22Rv1 (cell line): ENCODE data around the gene PGAM2.

Source experiments
- ZFX ChIP-seq: fragments of 450-650 bp; IDR thresholded peaks from 2 replicates; pipeline ENCODE4 v1.6.1; 2017; ENCODE audit warnings: antibody characterized with exemption, borderline replicate concordance
- TF ChIP-seq, protein P1 (sequence below): fragments of 450-650 bp; IDR thresholded peaks from 2 replicates; pipeline ENCODE4 v1.5.1; 2017; ENCODE audit warnings: mild to moderate bottlenecking

- TF ChIP-seq, protein P1, sequence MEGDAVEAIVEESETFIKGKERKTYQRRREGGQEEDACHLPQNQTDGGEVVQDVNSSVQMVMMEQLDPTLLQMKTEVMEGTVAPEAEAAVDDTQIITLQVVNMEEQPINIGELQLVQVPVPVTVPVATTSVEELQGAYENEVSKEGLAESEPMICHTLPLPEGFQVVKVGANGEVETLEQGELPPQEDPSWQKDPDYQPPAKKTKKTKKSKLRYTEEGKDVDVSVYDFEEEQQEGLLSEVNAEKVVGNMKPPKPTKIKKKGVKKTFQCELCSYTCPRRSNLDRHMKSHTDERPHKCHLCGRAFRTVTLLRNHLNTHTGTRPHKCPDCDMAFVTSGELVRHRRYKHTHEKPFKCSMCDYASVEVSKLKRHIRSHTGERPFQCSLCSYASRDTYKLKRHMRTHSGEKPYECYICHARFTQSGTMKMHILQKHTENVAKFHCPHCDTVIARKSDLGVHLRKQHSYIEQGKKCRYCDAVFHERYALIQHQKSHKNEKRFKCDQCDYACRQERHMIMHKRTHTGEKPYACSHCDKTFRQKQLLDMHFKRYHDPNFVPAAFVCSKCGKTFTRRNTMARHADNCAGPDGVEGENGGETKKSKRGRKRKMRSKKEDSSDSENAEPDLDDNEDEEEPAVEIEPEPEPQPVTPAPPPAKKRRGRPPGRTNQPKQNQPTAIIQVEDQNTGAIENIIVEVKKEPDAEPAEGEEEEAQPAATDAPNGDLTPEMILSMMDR, result peak; percentile 14; the same call in 1 of the 2 replicates
- TF ChIP-seq ZFX, result no peak
Measured at GRCh38 chr7:44052771-44053365, 12.5 kb downstream of the PGAM2 start.
